ENCODE data around the gene GPR137B. TPM values are rescaled to one million over a fixed set of nuclear protein-coding genes. Genes with fewer than 3 reads are reported as not detected.
"Not testable (repeated sequence)": the region's sequence is repeated elsewhere in the genome, so short reads cannot be mapped to it uniquely, and the experiment has no call there.

Gene GPR137B
- total RNA-seq, 1 donor from 2014 or later = 16.0 TPM

GRCh38 chr1:236161230-236161629 is 18.9 kb downstream of the GPR137B start:
- Mint-ChIP-seq H3K4me1 (ENCODE audit: unreplicated experiment) (peaks cover 20% of the 10 kb centered on the region), H3K27me3 (no peaks in the 10 kb centered on the region), H3K27ac (no peak overlapping the region), H3K36me3 (peaks cover 40% of the 10 kb centered on the region), H3K4me3 (no peak overlapping the region), H3K9me3 (peaks cover 9% of the 10 kb centered on the region)
- no peak for DNase-seq (ENCODE audit: extremely low spot score, unreplicated experiment)
- no peak for TF ChIP-seq CTCF (conservative IDR thresholded peaks at IDR 0.05)

- not testable (repeated sequence) for H3K9me3 Mint-ChIP-seq; H3K27ac Mint-ChIP-seq; H3K4me3 Mint-ChIP-seq; DNase-seq (ENCODE audit: extremely low spot score, unreplicated experiment); H3K27me3 Mint-ChIP-seq
- Mint-ChIP-seq H3K4me1 (ENCODE audit: unreplicated experiment) (peaks cover 17% of the 10 kb centered on the region), H3K36me3 (peaks cover 40% of the 10 kb centered on the region)
These were observed 19.4 kb downstream of the GPR137B start for GRCh38 chr1:236161755-236162154.

- H3K27ac Mint-ChIP-seq = peak overlapping the region; percentile 24
- H3K36me3 Mint-ChIP-seq = peaks cover 34% of the 10 kb centered on the region
- peaks cover 9% of the 10 kb centered on the region for H3K4me1 Mint-ChIP-seq (ENCODE audit: unreplicated experiment)
- no peaks in the 10 kb centered on the region for H3K27me3 Mint-ChIP-seq
- no peak for TF ChIP-seq CTCF (conservative IDR thresholded peaks at IDR 0.05)
- H3K4me3 Mint-ChIP-seq = peak overlapping the region; percentile 12
- peaks cover 9% of the 10 kb centered on the region for H3K9me3 Mint-ChIP-seq
- no peak for DNase-seq (ENCODE audit: extremely low spot score, unreplicated experiment)
These were observed 21.3 kb downstream of the GPR137B start for GRCh38 chr1:236163463-236164153.

GRCh38 chr1:236164273-236164672 is 21.9 kb downstream of the GPR137B start:
- Mint-ChIP-seq H3K9me3 (peaks cover 9% of the 10 kb centered on the region), H3K4me1 (ENCODE audit: unreplicated experiment) (peaks cover 3% of the 10 kb centered on the region), H3K27ac (peak overlapping the region; percentile 24), H3K27me3 (no peaks in the 10 kb centered on the region), H3K4me3 (no peak overlapping the region), H3K36me3 (peaks cover 31% of the 10 kb centered on the region)
- no peak for TF ChIP-seq CTCF (conservative IDR thresholded peaks at IDR 0.05)
- no peak for DNase-seq (ENCODE audit: extremely low spot score, unreplicated experiment)

GRCh38 chr1:236165238-236165981 is 23.1 kb downstream of the GPR137B start:
- Mint-ChIP-seq H3K4me1 (ENCODE audit: unreplicated experiment) (peaks cover 3% of the 10 kb centered on the region), H3K4me3 (no peak overlapping the region)

More at GRCh38 chr1:236165238-236165981, 23.1 kb downstream of the GPR137B start:
- no peaks in the 10 kb centered on the region for H3K27me3 Mint-ChIP-seq
- peaks cover 9% of the 10 kb centered on the region for H3K9me3 Mint-ChIP-seq
- DNase-seq (ENCODE audit: extremely low spot score, unreplicated experiment) = no peak
- no peak overlapping the region for H3K27ac Mint-ChIP-seq
- peaks cover 34% of the 10 kb centered on the region for H3K36me3 Mint-ChIP-seq
- TF ChIP-seq CTCF (conservative IDR thresholded peaks at IDR 0.05) = no peak

Measured in type B pancreatic cell (in vitro differentiated cells).